WTC11 (cell line): ENCODE results near the gene PDIA6. TPM values are rescaled to one million over a fixed set of nuclear protein-coding genes. Genes with fewer than 3 reads are reported as not detected.

Experiments
- ATAC-seq: fragments of 200-7000 bp; cut with Tn5 transposase; 2 replicates; pipeline ENCODE4 v1.10.0; 2021; ENCODE audit warnings: mild to moderate bottlenecking, moderate library complexity
- CTCF ChIA-PET: fragments of 300-600 bp; sonication (Branson Sonifier 250); formaldehyde crosslinking; loops from one replicate; lab custom pipeline; 2021; ENCODE audit warnings: antibody characterized with exemption; lab: Charles Lee
- POLR2A ChIA-PET: fragments of 350-600 bp; sonication (Branson Sonifier 250); formaldehyde crosslinking; loops from one replicate; lab custom pipeline; 2021; ENCODE audit warnings: antibody characterized with exemption; lab: Charles Lee
- DNase-seq: peaks from one replicate; pipeline ENCODE4 v3.0.0; 2021; ENCODE audit warnings: low spot score
- H3K27ac Mint-ChIP-seq: 2 replicates; pipeline ENCODE4 v1.8.0; 2021; ENCODE audit warnings: mixed read lengths
- H3K27me3 Mint-ChIP-seq: 2 replicates; pipeline ENCODE4 v1.8.0; 2021; ENCODE audit warnings: low read depth, mild to moderate bottlenecking, moderate library complexity, mixed read lengths
- H3K36me3 Mint-ChIP-seq: 2 replicates; pipeline ENCODE4 v1.8.0; 2021; ENCODE audit warnings: mixed read lengths
- H3K4me1 Mint-ChIP-seq: 2 replicates; pipeline ENCODE4 v1.8.0; 2022; ENCODE audit warnings: mixed read lengths
- H3K4me3 Mint-ChIP-seq: 2 replicates; pipeline ENCODE4 v1.8.0; 2021; ENCODE audit warnings: mild to moderate bottlenecking, moderate library complexity, mixed read lengths
- H3K9me3 Mint-ChIP-seq: 2 replicates; pipeline ENCODE4 v1.8.0; 2021; ENCODE audit warnings: mixed read lengths
- CBFB ChIP-seq: sonication (generic); formaldehyde crosslinking; IDR thresholded peaks from 2 replicates; pipeline ENCODE4 v1.8.1; 2022; ENCODE audit warnings: mild to moderate bottlenecking, low read depth, missing genetic modification reagents
- CREM ChIP-seq: sonication (generic); formaldehyde crosslinking; IDR thresholded peaks from 2 replicates; pipeline ENCODE4 v1.8.1; 2022; ENCODE audit warnings: mild to moderate bottlenecking, missing genetic modification reagents, moderate library complexity
- ETV6 ChIP-seq: sonication (generic); formaldehyde crosslinking; IDR thresholded peaks from 2 replicates; pipeline ENCODE4 v1.8.1; 2022; ENCODE audit warnings: mild to moderate bottlenecking, missing genetic modification reagents
- FOXJ3 ChIP-seq: sonication (generic); formaldehyde crosslinking; IDR thresholded peaks from 2 replicates; pipeline ENCODE4 v1.9.0; 2021; ENCODE audit warnings: missing genetic modification reagents, mild to moderate bottlenecking, borderline replicate concordance
- FOXP1 ChIP-seq: sonication (generic); formaldehyde crosslinking; IDR thresholded peaks from 2 replicates; pipeline ENCODE4 v1.8.0; 2022; ENCODE audit warnings: missing genetic modification reagents, mild to moderate bottlenecking, moderate library complexity, borderline replicate concordance
- GABPB1 ChIP-seq: sonication (generic); formaldehyde crosslinking; IDR thresholded peaks from 2 replicates; pipeline ENCODE4 v1.8.1; 2023; ENCODE audit warnings: mild to moderate bottlenecking, missing genetic modification reagents
- HMGA2 ChIP-seq: fragments of 250-450 bp; sonication (Bioruptor Pico); IDR thresholded peaks from 2 replicates; pipeline ENCODE4 v1.4.0; 2021; ENCODE audit warnings: mild to moderate bottlenecking, moderate library complexity
- IRF2 ChIP-seq: sonication (generic); formaldehyde crosslinking; IDR thresholded peaks from 2 replicates; pipeline ENCODE4 v1.8.0; 2022; ENCODE audit warnings: low read depth, missing genetic modification reagents, borderline replicate concordance
- NFYB ChIP-seq: sonication (generic); formaldehyde crosslinking; conservative IDR thresholded peaks from 2 replicates; pipeline ENCODE4 v1.8.0; 2022; ENCODE audit warnings: low read depth, missing genetic modification reagents
- NR3C1 ChIP-seq: sonication (generic); formaldehyde crosslinking; conservative IDR thresholded peaks from 2 replicates; pipeline ENCODE4 v1.8.1; 2023; ENCODE audit warnings: low read depth, mild to moderate bottlenecking, missing genetic modification reagents
- TEAD1 ChIP-seq: sonication (generic); formaldehyde crosslinking; IDR thresholded peaks from 2 replicates; pipeline ENCODE4 v1.8.0; 2022; ENCODE audit warnings: mild to moderate bottlenecking, missing genetic modification reagents
- TEAD4 ChIP-seq: sonication (generic); formaldehyde crosslinking; IDR thresholded peaks from 2 replicates; pipeline ENCODE4 v1.8.0; 2022; ENCODE audit warnings: mild to moderate bottlenecking, missing genetic modification reagents
- TP53 ChIP-seq: sonication (generic); formaldehyde crosslinking; IDR thresholded peaks from 2 replicates; pipeline ENCODE4 v1.8.1; 2023; ENCODE audit warnings: mild to moderate bottlenecking, missing genetic modification reagents
- ZNF121 ChIP-seq: sonication (generic); formaldehyde crosslinking; IDR thresholded peaks from 2 replicates; pipeline ENCODE4 v1.8.0; 2023; ENCODE audit warnings: missing genetic modification reagents
- ZNF416 ChIP-seq: fragments of 250-450 bp; sonication (Bioruptor Pico); IDR thresholded peaks from 2 replicates; pipeline ENCODE4 v1.9.0; 2021; ENCODE audit warnings: mild to moderate bottlenecking, inconsistent platforms
- ZNF671 ChIP-seq: fragments of 250-450 bp; sonication (Bioruptor Pico); IDR thresholded peaks from 2 replicates; pipeline ENCODE4 v1.8.0; 2021; ENCODE audit warnings: mild to moderate bottlenecking
- total RNA-seq: library from RNA; stranded (reverse); gene quantifications from 3 replicates; pipeline ENCODE4 v1.2.3, GENCODE V29; 2021
- TF ChIP-seq, protein P1 (sequence below): sonication (generic); formaldehyde crosslinking; IDR thresholded peaks from 2 replicates; pipeline ENCODE4 v1.8.1; 2022; ENCODE audit warnings: low read depth, mild to moderate bottlenecking, moderate library complexity, missing genetic modification reagents, borderline replicate concordance
- TF ChIP-seq, protein P2 (sequence below): sonication (generic); formaldehyde crosslinking; IDR thresholded peaks from 2 replicates; pipeline ENCODE4 v1.8.0; 2022; ENCODE audit warnings: mild to moderate bottlenecking, missing genetic modification reagents
- TF ChIP-seq, protein P3 (sequence below): sonication (generic); formaldehyde crosslinking; IDR thresholded peaks from 2 replicates; pipeline ENCODE4 v1.8.1; 2022; ENCODE audit warnings: missing genetic modification reagents, borderline replicate concordance
- TF ChIP-seq, protein P4 (sequence below): sonication (generic); formaldehyde crosslinking; IDR thresholded peaks from 2 replicates; pipeline ENCODE4 v1.8.1; 2022; ENCODE audit warnings: mild to moderate bottlenecking, missing genetic modification reagents, moderate library complexity, borderline replicate concordance
- TF ChIP-seq, protein P5 (sequence below): fragments of 200-600 bp; IDR thresholded peaks from 2 replicates; pipeline ENCODE4 v1.8.0; 2022; ENCODE audit warnings: antibody characterized with exemption
- TF ChIP-seq, protein P6 (sequence below): fragments of 250-450 bp; sonication (Bioruptor Pico); IDR thresholded peaks from 2 replicates; pipeline ENCODE4 v1.8.0; 2021; ENCODE audit warnings: mild to moderate bottlenecking
- TF ChIP-seq, protein P7 (sequence below): sonication (generic); formaldehyde crosslinking; conservative IDR thresholded peaks from 2 replicates; pipeline ENCODE4 v1.8.1; 2023; ENCODE audit warnings: mild to moderate bottlenecking, low read depth, missing genetic modification reagents, moderate library complexity

The PDIA6 gene
- total RNA-seq, 1 experiment from 2014 or later = 331 TPM

DNA sequence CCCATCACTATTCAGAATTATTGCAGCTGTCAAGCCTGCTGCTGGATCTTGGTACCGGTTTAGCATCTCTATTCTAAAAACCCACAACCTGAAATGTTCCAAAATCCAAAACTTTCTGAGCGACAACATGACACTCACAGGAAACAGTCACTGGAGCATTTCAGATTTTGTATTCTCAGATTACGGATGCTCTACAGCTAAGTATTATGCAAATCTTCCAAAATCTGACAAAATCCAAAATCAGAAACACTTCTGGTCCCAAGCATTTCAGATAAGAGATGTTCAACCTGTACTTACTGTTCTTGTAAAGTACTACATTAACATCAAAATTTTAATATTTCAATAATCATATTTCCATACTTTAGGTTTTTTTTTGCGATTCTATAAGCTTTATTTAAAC lies 12.4 kb downstream of the PDIA6 start:
- ChIA-PET POLR2A (interaction anchor here (1.2 kb wide), 1 partner anchor 9 kb away, joined by 3 read pairs; no protein-coding TSS in a partner anchor), CTCF (interaction anchor here (1.0 to 2.4 kb wide), 6 partner anchors 12 to 330 kb away, joined by 3 to 6 read pairs (median 3); partner anchors contain the start of gene PDIA6)
- TF ChIP-seq ZNF671 = no peak
- TF ChIP-seq, protein P1, sequence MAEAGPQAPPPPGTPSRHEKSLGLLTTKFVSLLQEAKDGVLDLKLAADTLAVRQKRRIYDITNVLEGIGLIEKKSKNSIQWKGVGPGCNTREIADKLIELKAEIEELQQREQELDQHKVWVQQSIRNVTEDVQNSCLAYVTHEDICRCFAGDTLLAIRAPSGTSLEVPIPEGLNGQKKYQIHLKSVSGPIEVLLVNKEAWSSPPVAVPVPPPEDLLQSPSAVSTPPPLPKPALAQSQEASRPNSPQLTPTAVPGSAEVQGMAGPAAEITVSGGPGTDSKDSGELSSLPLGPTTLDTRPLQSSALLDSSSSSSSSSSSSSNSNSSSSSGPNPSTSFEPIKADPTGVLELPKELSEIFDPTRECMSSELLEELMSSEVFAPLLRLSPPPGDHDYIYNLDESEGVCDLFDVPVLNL = no peak
- no peak for TF ChIP-seq CREM (CRISPR knock-in tag)
- no peak for TF ChIP-seq TEAD1 (CRISPR knock-in tag)
- TF ChIP-seq TP53 (CRISPR knock-in tag) = no peak
- TF ChIP-seq ETV6 (CRISPR knock-in tag) = no peak
- TF ChIP-seq FOXJ3 (CRISPR knock-in tag) = no peak
- TF ChIP-seq FOXP1 (CRISPR knock-in tag) = no peak
- TF ChIP-seq, protein P2, sequence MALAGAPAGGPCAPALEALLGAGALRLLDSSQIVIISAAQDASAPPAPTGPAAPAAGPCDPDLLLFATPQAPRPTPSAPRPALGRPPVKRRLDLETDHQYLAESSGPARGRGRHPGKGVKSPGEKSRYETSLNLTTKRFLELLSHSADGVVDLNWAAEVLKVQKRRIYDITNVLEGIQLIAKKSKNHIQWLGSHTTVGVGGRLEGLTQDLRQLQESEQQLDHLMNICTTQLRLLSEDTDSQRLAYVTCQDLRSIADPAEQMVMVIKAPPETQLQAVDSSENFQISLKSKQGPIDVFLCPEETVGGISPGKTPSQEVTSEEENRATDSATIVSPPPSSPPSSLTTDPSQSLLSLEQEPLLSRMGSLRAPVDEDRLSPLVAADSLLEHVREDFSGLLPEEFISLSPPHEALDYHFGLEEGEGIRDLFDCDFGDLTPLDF (CRISPR knock-in tag) = no peak
- TF ChIP-seq NR3C1 (CRISPR knock-in tag) = no peak
- TF ChIP-seq, protein P3, sequence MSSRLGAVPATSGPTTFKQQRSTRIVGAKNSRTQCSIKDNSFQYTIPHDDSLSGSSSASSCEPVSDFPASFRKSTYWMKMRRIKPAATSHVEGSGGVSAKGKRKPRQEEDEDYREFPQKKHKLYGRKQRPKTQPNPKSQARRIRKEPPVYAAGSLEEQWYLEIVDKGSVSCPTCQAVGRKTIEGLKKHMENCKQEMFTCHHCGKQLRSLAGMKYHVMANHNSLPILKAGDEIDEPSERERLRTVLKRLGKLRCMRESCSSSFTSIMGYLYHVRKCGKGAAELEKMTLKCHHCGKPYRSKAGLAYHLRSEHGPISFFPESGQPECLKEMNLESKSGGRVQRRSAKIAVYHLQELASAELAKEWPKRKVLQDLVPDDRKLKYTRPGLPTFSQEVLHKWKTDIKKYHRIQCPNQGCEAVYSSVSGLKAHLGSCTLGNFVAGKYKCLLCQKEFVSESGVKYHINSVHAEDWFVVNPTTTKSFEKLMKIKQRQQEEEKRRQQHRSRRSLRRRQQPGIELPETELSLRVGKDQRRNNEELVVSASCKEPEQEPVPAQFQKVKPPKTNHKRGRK (CRISPR knock-in tag) = no peak
- no peak for TF ChIP-seq ZNF416 (CRISPR knock-in tag)
- TF ChIP-seq, protein P4, sequence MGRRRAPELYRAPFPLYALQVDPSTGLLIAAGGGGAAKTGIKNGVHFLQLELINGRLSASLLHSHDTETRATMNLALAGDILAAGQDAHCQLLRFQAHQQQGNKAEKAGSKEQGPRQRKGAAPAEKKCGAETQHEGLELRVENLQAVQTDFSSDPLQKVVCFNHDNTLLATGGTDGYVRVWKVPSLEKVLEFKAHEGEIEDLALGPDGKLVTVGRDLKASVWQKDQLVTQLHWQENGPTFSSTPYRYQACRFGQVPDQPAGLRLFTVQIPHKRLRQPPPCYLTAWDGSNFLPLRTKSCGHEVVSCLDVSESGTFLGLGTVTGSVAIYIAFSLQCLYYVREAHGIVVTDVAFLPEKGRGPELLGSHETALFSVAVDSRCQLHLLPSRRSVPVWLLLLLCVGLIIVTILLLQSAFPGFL (CRISPR knock-in tag) = no peak
- Mint-ChIP-seq H3K36me3 (peaks cover 57% of the 10 kb centered on the region), H3K9me3 (no peaks in the 10 kb centered on the region), H3K27ac (no peak overlapping the region), H3K4me1 (peaks cover 16% of the 10 kb centered on the region), H3K4me3 (no peak overlapping the region), H3K27me3 (no peaks in the 10 kb centered on the region)
- ATAC-seq (no peak), DNase-seq (no peak)

DNA sequence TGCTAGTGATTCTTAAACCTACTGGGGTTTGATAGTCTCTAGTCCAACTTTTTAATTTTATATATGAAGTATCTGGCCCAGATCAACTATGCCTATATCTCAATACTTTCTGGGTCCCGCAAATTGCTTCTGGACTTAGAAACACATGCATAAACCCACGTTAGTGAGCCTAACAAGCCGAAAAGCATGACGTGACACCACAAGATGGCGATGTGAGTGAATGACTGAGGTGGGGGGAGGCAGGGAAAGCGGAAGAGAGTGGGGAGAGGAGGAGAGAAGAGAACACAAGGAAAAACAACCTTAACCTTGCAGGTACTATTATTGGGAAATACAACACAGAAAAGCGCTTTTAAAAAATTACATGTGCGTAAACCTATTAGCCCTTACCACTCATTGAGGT lies 13.8 kb downstream of the PDIA6 start:
- Mint-ChIP-seq H3K9me3 (no peaks in the 10 kb centered on the region), H3K27ac (peak overlapping the region; percentile 50; the same call in 1 of the 2 replicates), H3K36me3 (peaks cover 63% of the 10 kb centered on the region), H3K4me1 (peaks cover 16% of the 10 kb centered on the region), H3K4me3 (no peak overlapping the region), H3K27me3 (no peaks in the 10 kb centered on the region)
- POLR2A ChIA-PET = no interaction called here
- DNase-seq = peak; percentile 50
- CTCF ChIA-PET = interaction anchor here (1.3 to 2.0 kb wide), 3 partner anchors 19 to 331 kb away, joined by 4 to 9 read pairs (median 5); no protein-coding TSS in a partner anchor
- peak; percentile 92 for ATAC-seq
- no peak for TF ChIP-seq TEAD4 (CRISPR knock-in tag)
- TF ChIP-seq, protein P5, sequence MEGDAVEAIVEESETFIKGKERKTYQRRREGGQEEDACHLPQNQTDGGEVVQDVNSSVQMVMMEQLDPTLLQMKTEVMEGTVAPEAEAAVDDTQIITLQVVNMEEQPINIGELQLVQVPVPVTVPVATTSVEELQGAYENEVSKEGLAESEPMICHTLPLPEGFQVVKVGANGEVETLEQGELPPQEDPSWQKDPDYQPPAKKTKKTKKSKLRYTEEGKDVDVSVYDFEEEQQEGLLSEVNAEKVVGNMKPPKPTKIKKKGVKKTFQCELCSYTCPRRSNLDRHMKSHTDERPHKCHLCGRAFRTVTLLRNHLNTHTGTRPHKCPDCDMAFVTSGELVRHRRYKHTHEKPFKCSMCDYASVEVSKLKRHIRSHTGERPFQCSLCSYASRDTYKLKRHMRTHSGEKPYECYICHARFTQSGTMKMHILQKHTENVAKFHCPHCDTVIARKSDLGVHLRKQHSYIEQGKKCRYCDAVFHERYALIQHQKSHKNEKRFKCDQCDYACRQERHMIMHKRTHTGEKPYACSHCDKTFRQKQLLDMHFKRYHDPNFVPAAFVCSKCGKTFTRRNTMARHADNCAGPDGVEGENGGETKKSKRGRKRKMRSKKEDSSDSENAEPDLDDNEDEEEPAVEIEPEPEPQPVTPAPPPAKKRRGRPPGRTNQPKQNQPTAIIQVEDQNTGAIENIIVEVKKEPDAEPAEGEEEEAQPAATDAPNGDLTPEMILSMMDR = no peak
- TF ChIP-seq NFYB (CRISPR knock-in tag) = no peak
- no peak for TF ChIP-seq ZNF121 (CRISPR knock-in tag)
- TF ChIP-seq, protein P6, sequence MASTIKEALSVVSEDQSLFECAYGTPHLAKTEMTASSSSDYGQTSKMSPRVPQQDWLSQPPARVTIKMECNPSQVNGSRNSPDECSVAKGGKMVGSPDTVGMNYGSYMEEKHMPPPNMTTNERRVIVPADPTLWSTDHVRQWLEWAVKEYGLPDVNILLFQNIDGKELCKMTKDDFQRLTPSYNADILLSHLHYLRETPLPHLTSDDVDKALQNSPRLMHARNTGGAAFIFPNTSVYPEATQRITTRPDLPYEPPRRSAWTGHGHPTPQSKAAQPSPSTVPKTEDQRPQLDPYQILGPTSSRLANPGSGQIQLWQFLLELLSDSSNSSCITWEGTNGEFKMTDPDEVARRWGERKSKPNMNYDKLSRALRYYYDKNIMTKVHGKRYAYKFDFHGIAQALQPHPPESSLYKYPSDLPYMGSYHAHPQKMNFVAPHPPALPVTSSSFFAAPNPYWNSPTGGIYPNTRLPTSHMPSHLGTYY (CRISPR knock-in tag) = no peak
- TF ChIP-seq, protein P7, sequence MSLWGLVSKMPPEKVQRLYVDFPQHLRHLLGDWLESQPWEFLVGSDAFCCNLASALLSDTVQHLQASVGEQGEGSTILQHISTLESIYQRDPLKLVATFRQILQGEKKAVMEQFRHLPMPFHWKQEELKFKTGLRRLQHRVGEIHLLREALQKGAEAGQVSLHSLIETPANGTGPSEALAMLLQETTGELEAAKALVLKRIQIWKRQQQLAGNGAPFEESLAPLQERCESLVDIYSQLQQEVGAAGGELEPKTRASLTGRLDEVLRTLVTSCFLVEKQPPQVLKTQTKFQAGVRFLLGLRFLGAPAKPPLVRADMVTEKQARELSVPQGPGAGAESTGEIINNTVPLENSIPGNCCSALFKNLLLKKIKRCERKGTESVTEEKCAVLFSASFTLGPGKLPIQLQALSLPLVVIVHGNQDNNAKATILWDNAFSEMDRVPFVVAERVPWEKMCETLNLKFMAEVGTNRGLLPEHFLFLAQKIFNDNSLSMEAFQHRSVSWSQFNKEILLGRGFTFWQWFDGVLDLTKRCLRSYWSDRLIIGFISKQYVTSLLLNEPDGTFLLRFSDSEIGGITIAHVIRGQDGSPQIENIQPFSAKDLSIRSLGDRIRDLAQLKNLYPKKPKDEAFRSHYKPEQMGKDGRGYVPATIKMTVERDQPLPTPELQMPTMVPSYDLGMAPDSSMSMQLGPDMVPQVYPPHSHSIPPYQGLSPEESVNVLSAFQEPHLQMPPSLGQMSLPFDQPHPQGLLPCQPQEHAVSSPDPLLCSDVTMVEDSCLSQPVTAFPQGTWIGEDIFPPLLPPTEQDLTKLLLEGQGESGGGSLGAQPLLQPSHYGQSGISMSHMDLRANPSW (CRISPR knock-in tag) = no peak
- TF ChIP-seq HMGA2 (CRISPR knock-in tag) = no peak
- TF ChIP-seq CBFB (CRISPR knock-in tag) = no peak
- no peak for TF ChIP-seq GABPB1
- no peak for TF ChIP-seq IRF2 (CRISPR knock-in tag)
